GM12801 (cell line): Measurements from ENCODE around the gene CISH.

ENCODE experiments used
- CTCF ChIP-seq: IDR thresholded peaks from one replicate; pipeline ENCODE4 v1.5.1; 2011; ENCODE audit warnings: control low read depth; ENCODE audit not compliant: insufficient read length; ENCODE audit errors: extremely low read depth

Gene CISH

GRCh38 chr3:50617911-50618481, 6.4 kb upstream of the CISH start:
- TF ChIP-seq CTCF = no peak

GRCh38 chr3:50617096-50617791, 5.7 kb upstream of the CISH start, which contains the start of gene MAPKAPK3:
Gene MAPKAPK3 (plus strand): TSS chr3:50617151. CDS start chr3:50617566, 415 bp downstream.
- TF ChIP-seq CTCF = no peak

- TF ChIP-seq CTCF = no peak
These were observed 5.2 kb upstream of the CISH start for GRCh38 chr3:50616770-50617095.

GRCh38 chr3:50616003-50616769, 4.6 kb upstream of the CISH start:
- TF ChIP-seq CTCF = peak; percentile 100

GRCh38 chr3:50615190-50615589, 3.6 kb upstream of the CISH start:
- TF ChIP-seq CTCF = no peak

GRCh38 chr3:50612970-50613846, 1.6 kb upstream of the CISH start:
- no peak for TF ChIP-seq CTCF

GRCh38 chr3:50612234-50612882, 784 bp upstream of the CISH start:
- no peak for TF ChIP-seq CTCF
